ENCODE data around the gene GPR82. TPM values are rescaled to one million over a fixed set of nuclear protein-coding genes. Genes with fewer than 3 reads are reported as not detected.

GPR82 gene
- total RNA-seq, 1 experiment from 2014 or later = not detected

- Histone ChIP-seq H3K4me3 (replicated peaks in 1 of 2; ENCODE audit: low read depth in 1 of 2, low read length in 2 of 2) (no peak overlapping the region), H3K9me2 (ENCODE audit: insufficient read depth) (no peaks in the 10 kb centered on the region), H4K20me1 (ENCODE audit: insufficient read depth) (no peaks in the 10 kb centered on the region), H3K4me1 (ENCODE audit: control insufficient read depth in 1 of 2, insufficient read depth in 2 of 2, low read length in 2 of 2) (no peaks in the 10 kb centered on the region), H3K79me2 (ENCODE audit: insufficient read depth, low read length) (no peaks in the 10 kb centered on the region), H3K9ac (ENCODE audit: low read length) (no peak overlapping the region), H3K27ac (ENCODE audit: low read depth, low read length) (no peak overlapping the region), H3K9me3 (ENCODE audit: control insufficient read depth in 1 of 2, insufficient read depth in 1 of 2, low read depth in 1 of 2, low read length in 2 of 2) (no peaks in the 10 kb centered on the region), H2AFZ (ENCODE audit: low read depth, low read length, poor library complexity, severe bottlenecking) (no peak overlapping the region), H3K4me2 (ENCODE audit: low read length) (no peak overlapping the region), H3K36me3 (ENCODE audit: control insufficient read depth in 1 of 2, insufficient read depth in 2 of 2, low read length in 2 of 2) (no peaks in the 10 kb centered on the region), H3K27me3 (ENCODE audit: insufficient read depth, low read length) (no peaks in the 10 kb centered on the region)
- RAD21 ChIA-PET (ENCODE audit: low non-redundant PET in 1 of 2, low total read pairs in 2 of 2, uncharacterized antibody in 2 of 2, unreplicated experiment in 2 of 2) = no interaction called here
- ATAC-seq (no peak), DNase-seq (ENCODE audit: low read depth, low spot score) (no peak)
- POLR2A ChIA-PET = no interaction called here
- intact Hi-C loops (cut with micrococcal nuclease) = no loop called here
- CTCF ChIA-PET = no interaction called here
- TF ChIP-seq MAX (IDR thresholded peaks at IDR 0.05) = no peak
- no peak for TF ChIP-seq ELF1 (IDR thresholded peaks at IDR 0.05; ENCODE audit: borderline replicate concordance, low read depth)
- no peak for TF ChIP-seq ZNF274 (IDR thresholded peaks at IDR 0.05; ENCODE audit: low read depth, low read length)
- TF ChIP-seq CEBPB (IDR thresholded peaks at IDR 0.05; ENCODE audit: low read depth) = no peak
- no peak for TF ChIP-seq POLR2AphosphoS5 (IDR thresholded peaks at IDR 0.05; ENCODE audit: low read depth, low read length)
- TF ChIP-seq ATF3 (IDR thresholded peaks at IDR 0.05) = no peak
- no peak for TF ChIP-seq ZBTB33 (IDR thresholded peaks at IDR 0.05; ENCODE audit: extremely low read depth, insufficient replicate concordance, low read length)
- TF ChIP-seq CBX3 (IDR thresholded peaks at IDR 0.05; ENCODE audit: low read depth) = no peak
- TF ChIP-seq YY1 (IDR thresholded peaks at IDR 0.05; ENCODE audit: extremely low read depth, insufficient replicate concordance, low read depth, low read length) = no peak
- TF ChIP-seq POLR2A (IDR thresholded peaks at IDR 0.05; ENCODE audit: borderline replicate concordance, extremely low read depth, insufficient read depth, insufficient read length) = no peak
- TF ChIP-seq EZH2 (IDR thresholded peaks at IDR 0.05) = no peak
- BruUV-seq (replicated peaks) = no TSS peak
Observed at GRCh38 chrX:41686788-41687187, 37.2 kb upstream of the GPR82 start.
